Stimulated activated effector memory CD8-positive, alpha-beta T cell treated with anti-CD3 and anti-CD28 coated beads, Interleukin-12 subunit alpha, Interleukin-12 subunit beta, amount 100 ng/mL, for 72 hours (primary cell): ENCODE data around the gene CX3CR1.
A peak's percentile ranks its signal among the peaks of the same experiment; 100 is the strongest.
"Not testable (repeated sequence)": the region's sequence is repeated elsewhere in the genome, so short reads cannot be mapped to it uniquely, and the experiment has no call there.

Experiments
- ATAC-seq: fragments of 150-1000 bp; cut with Tn5 transposase; 2 replicates; pipeline ENCODE4 v1.10.0; 2021
- DNase-seq, 2 donors: peaks; one replicate each; pipeline ENCODE4 v3.0.0; 2021 to 2022; ENCODE audit warnings: low spot score in 2 of 2
- H3K27ac Mint-ChIP-seq: one replicate; pipeline ENCODE4 v1.8.0; 2022; ENCODE audit warnings: mild to moderate bottlenecking, mixed read lengths
- H3K36me3 Mint-ChIP-seq: one replicate; pipeline ENCODE4 v1.8.0; 2022; ENCODE audit warnings: mild to moderate bottlenecking, mixed read lengths
- H3K4me1 Mint-ChIP-seq: one replicate; pipeline ENCODE4 v1.8.0; 2022; ENCODE audit warnings: mixed read lengths
- H3K4me3 Mint-ChIP-seq: one replicate; pipeline ENCODE4 v1.8.0; 2022; ENCODE audit warnings: mild to moderate bottlenecking, mixed read lengths
- H3K9me3 Mint-ChIP-seq: one replicate; pipeline ENCODE4 v1.8.0; 2022; ENCODE audit warnings: mixed read lengths

CX3CR1 gene

GRCh38 chr3:39279745-39280517, at the start of gene CX3CR1:
CX3CR1 (minus strand) TSS chr3:39280036; CDS start chr3:39266509, 13,527 bp downstream.
- peaks cover 70% of the 10 kb centered on the region for H3K4me1 Mint-ChIP-seq
- ATAC-seq (peak; percentile 44), DNase-seq (peak in 1 of 2 donors; percentile 47)
- no peaks in the 10 kb centered on the region for H3K36me3 Mint-ChIP-seq
- no peaks in the 10 kb centered on the region for H3K9me3 Mint-ChIP-seq
- H3K27ac Mint-ChIP-seq: peak within 1 kb of the TSS; percentile 94
- peak within 1 kb of the TSS; percentile 77 for H3K4me3 Mint-ChIP-seq

GRCh38 chr3:39329493-39329892, 49.7 kb upstream of the CX3CR1 start, which contains the start of gene CCR8:
CCR8 (plus strand) TSS chr3:39329709; CDS start chr3:39332332, 2,623 bp downstream.
- ATAC-seq: no peak
- Mint-ChIP-seq H3K9me3 (no peaks in the 10 kb centered on the region), H3K4me3 (no peak within 1 kb of the TSS), H3K4me1 (peaks cover 27% of the 10 kb centered on the region), H3K36me3 (no peaks in the 10 kb centered on the region), H3K27ac (no peak within 1 kb of the TSS)
- no peak for DNase-seq

GRCh38 chr3:39327746-39328349, 48.0 kb upstream of the CX3CR1 start:
- peak overlapping the region; percentile 14 for H3K4me3 Mint-ChIP-seq
- ATAC-seq: peak; percentile 79

GRCh38 chr3:39327053-39327745, 47.4 kb upstream of the CX3CR1 start:
- H3K27ac Mint-ChIP-seq: no peak overlapping the region
- H3K4me1 Mint-ChIP-seq: peaks cover 27% of the 10 kb centered on the region

More at GRCh38 chr3:39327746-39328349, 48.0 kb upstream of the CX3CR1 start:
- Mint-ChIP-seq H3K27ac (peak overlapping the region; percentile 23), H3K4me1 (peaks cover 27% of the 10 kb centered on the region), H3K9me3 (no peaks in the 10 kb centered on the region), H3K36me3 (no peaks in the 10 kb centered on the region)
- DNase-seq: no peak

GRCh38 chr3:39325236-39325635, 45.4 kb upstream of the CX3CR1 start:
- Mint-ChIP-seq H3K4me1 (peaks cover 38% of the 10 kb centered on the region), H3K9me3 (no peaks in the 10 kb centered on the region), H3K27ac (no peak overlapping the region), H3K4me3 (no peak overlapping the region), H3K36me3 (no peaks in the 10 kb centered on the region)
- ATAC-seq (peak; percentile 92), DNase-seq (no peak)

More at GRCh38 chr3:39327053-39327745, 47.4 kb upstream of the CX3CR1 start:
- H3K4me3 Mint-ChIP-seq: peak overlapping the region; percentile 14
- ATAC-seq (no peak), DNase-seq (no peak)
- no peaks in the 10 kb centered on the region for H3K9me3 Mint-ChIP-seq
- no peaks in the 10 kb centered on the region for H3K36me3 Mint-ChIP-seq

- no peak overlapping the region for H3K27ac Mint-ChIP-seq
- no peak overlapping the region for H3K4me3 Mint-ChIP-seq
- ATAC-seq: no peak
- H3K9me3 Mint-ChIP-seq: no peaks in the 10 kb centered on the region
- no peaks in the 10 kb centered on the region for H3K36me3 Mint-ChIP-seq
- no peak for DNase-seq
- peaks cover 31% of the 10 kb centered on the region for H3K4me1 Mint-ChIP-seq
Measured at GRCh38 chr3:39323494-39323893, 43.7 kb upstream of the CX3CR1 start.

GRCh38 chr3:39322936-39323335, 43.1 kb upstream of the CX3CR1 start:
- Mint-ChIP-seq H3K27ac (no peak overlapping the region), H3K4me3 (no peak overlapping the region)
- ATAC-seq: no peak

GRCh38 chr3:39322209-39322715, 42.4 kb upstream of the CX3CR1 start:
- not testable (repeated sequence) for H3K27ac Mint-ChIP-seq, H3K9me3 Mint-ChIP-seq, DNase-seq, H3K36me3 Mint-ChIP-seq, H3K4me3 Mint-ChIP-seq, ATAC-seq
- peaks cover 19% of the 10 kb centered on the region for H3K4me1 Mint-ChIP-seq

More at GRCh38 chr3:39322936-39323335, 43.1 kb upstream of the CX3CR1 start:
- no peaks in the 10 kb centered on the region for H3K9me3 Mint-ChIP-seq
- H3K36me3 Mint-ChIP-seq: no peaks in the 10 kb centered on the region
- peaks cover 26% of the 10 kb centered on the region for H3K4me1 Mint-ChIP-seq
- DNase-seq: no peak

GRCh38 chr3:39321574-39321983, 41.7 kb upstream of the CX3CR1 start:
- H3K4me3 Mint-ChIP-seq, DNase-seq, H3K36me3 Mint-ChIP-seq, H3K9me3 Mint-ChIP-seq: not testable (repeated sequence)
- peak; percentile 53 for ATAC-seq
- H3K4me1 Mint-ChIP-seq: peaks cover 12% of the 10 kb centered on the region
- H3K27ac Mint-ChIP-seq: peak overlapping the region; percentile 20

- Mint-ChIP-seq H3K4me1 (peaks cover 25% of the 10 kb centered on the region), H3K9me3 (peaks cover 5% of the 10 kb centered on the region), H3K27ac (no peak overlapping the region), H3K4me3 (no peak overlapping the region), H3K36me3 (no peaks in the 10 kb centered on the region)
- DNase-seq: no peak
- ATAC-seq: no peak
Measured at GRCh38 chr3:39319249-39319648, 39.4 kb upstream of the CX3CR1 start.

GRCh38 chr3:39318301-39318700, 38.5 kb upstream of the CX3CR1 start:
- ATAC-seq: no peak

GRCh38 chr3:39317571-39318169, 37.8 kb upstream of the CX3CR1 start:
- DNase-seq (no peak), ATAC-seq (no peak)
- Mint-ChIP-seq H3K9me3 (peaks cover 8% of the 10 kb centered on the region), H3K4me1 (peaks cover 25% of the 10 kb centered on the region), H3K27ac (no peak overlapping the region), H3K36me3 (peaks cover 6% of the 10 kb centered on the region), H3K4me3 (no peak overlapping the region)

More at GRCh38 chr3:39318301-39318700, 38.5 kb upstream of the CX3CR1 start:
- H3K9me3 Mint-ChIP-seq: peaks cover 8% of the 10 kb centered on the region
- peaks cover 25% of the 10 kb centered on the region for H3K4me1 Mint-ChIP-seq
- no peak for DNase-seq
- H3K36me3 Mint-ChIP-seq: peaks cover 3% of the 10 kb centered on the region
- H3K4me3 Mint-ChIP-seq: no peak overlapping the region
- H3K27ac Mint-ChIP-seq: no peak overlapping the region

GRCh38 chr3:39315420-39315819, 35.6 kb upstream of the CX3CR1 start:
- H3K9me3 Mint-ChIP-seq: peaks cover 8% of the 10 kb centered on the region
- H3K4me3 Mint-ChIP-seq: no peak overlapping the region
- DNase-seq (no peak), ATAC-seq (peak; percentile 78)
- peaks cover 6% of the 10 kb centered on the region for H3K36me3 Mint-ChIP-seq
- peaks cover 13% of the 10 kb centered on the region for H3K4me1 Mint-ChIP-seq
- peak overlapping the region; percentile 59 for H3K27ac Mint-ChIP-seq

GRCh38 chr3:39313289-39313688, 33.5 kb upstream of the CX3CR1 start:
- Mint-ChIP-seq H3K4me1 (peaks cover 13% of the 10 kb centered on the region), H3K27ac (no peak overlapping the region), H3K4me3 (no peak overlapping the region), H3K36me3 (peaks cover 6% of the 10 kb centered on the region), H3K9me3 (peaks cover 8% of the 10 kb centered on the region)
- DNase-seq (no peak), ATAC-seq (no peak)

- Mint-ChIP-seq H3K4me3 (no peak overlapping the region), H3K27ac (no peak overlapping the region), H3K36me3 (peaks cover 6% of the 10 kb centered on the region), H3K9me3 (peaks cover 24% of the 10 kb centered on the region), H3K4me1 (no peaks in the 10 kb centered on the region)
- ATAC-seq (no peak), DNase-seq (no peak)
Measured at GRCh38 chr3:39302178-39302577, 22.3 kb upstream of the CX3CR1 start.
